ENCODE measurements around the gene MYOD1.

- TF ChIP-seq CTCF (conservative IDR thresholded peaks at IDR 0.05) (no peak), ZFX (IDR thresholded peaks at IDR 0.05) (no peak)
These were observed 2.6 kb upstream of the MYOD1 start for GRCh38 chr11:17716807-17717206.
